Epithelial cell of esophagus (primary cell): ENCODE results near the gene CAV1.

Source experiments
- DNase-seq: peaks from one replicate; pipeline ENCODE4 v3.0.0; 2010; ENCODE audit warnings: low read depth
- H3K4me3 ChIP-seq: 2 replicates; pipeline ENCODE4 v1.5.1; 2011; ENCODE audit warnings: mild to moderate bottlenecking, low read length, control low read depth
- TF ChIP-seq, protein P1 (sequence below): IDR thresholded peaks from 2 replicates; pipeline ENCODE4 v1.5.1; 2011; ENCODE audit warnings: low read depth, mild to moderate bottlenecking, low read length, control low read depth, inconsistent platforms; ENCODE audit not compliant: insufficient read depth; ENCODE audit errors: missing control alignments

CAV1 gene

DNA sequence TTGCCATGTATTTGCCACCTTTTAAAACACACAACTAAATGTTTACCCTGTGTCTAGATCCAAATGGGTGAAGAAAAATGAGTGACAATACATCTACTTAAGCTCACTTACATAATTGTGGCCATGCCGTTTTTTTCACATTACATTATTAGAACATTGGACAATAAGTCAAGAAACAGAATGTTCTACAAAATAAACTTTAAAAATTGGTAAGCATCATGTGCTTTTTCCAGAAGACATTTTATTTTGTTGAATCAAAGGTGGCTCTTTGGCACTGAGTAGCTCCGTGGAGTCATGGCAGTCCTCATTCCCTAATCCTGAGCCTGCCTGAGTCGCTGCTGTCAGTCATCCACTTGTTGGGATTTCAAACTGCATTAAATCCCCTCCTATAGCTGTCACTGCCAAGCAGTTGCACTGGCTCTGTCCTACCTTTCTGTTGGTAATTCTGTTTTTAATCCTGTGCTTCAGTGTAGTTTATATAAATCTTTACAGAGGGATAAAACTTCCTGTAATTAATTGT lies 32.3 kb downstream of the CAV1 start:
- TF ChIP-seq, protein P1, sequence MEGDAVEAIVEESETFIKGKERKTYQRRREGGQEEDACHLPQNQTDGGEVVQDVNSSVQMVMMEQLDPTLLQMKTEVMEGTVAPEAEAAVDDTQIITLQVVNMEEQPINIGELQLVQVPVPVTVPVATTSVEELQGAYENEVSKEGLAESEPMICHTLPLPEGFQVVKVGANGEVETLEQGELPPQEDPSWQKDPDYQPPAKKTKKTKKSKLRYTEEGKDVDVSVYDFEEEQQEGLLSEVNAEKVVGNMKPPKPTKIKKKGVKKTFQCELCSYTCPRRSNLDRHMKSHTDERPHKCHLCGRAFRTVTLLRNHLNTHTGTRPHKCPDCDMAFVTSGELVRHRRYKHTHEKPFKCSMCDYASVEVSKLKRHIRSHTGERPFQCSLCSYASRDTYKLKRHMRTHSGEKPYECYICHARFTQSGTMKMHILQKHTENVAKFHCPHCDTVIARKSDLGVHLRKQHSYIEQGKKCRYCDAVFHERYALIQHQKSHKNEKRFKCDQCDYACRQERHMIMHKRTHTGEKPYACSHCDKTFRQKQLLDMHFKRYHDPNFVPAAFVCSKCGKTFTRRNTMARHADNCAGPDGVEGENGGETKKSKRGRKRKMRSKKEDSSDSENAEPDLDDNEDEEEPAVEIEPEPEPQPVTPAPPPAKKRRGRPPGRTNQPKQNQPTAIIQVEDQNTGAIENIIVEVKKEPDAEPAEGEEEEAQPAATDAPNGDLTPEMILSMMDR = no peak
- DNase-seq = no peak
- no peak overlapping the region for H3K4me3 ChIP-seq

DNA sequence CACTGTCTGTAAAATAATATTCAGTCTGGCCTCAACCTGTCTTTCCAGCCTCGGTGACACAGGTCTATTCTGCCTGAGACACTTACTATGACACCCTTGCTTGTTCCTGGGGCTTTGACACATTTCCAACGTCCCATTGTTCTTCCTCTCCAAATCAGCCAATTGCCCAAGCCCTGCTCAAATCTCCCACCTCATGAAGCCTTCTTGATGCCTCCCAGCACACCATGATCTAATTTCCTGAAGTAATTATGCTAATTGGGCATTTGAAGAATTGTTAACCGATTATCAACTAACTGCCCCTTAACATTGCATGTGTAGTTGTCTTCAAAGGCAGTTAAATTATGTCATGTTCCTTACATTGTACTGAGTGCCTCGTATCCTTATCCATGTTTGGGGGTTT lies 33.1 kb downstream of the CAV1 start:
- no peak for DNase-seq
- TF ChIP-seq, protein P1 = no peak
- no peak overlapping the region for H3K4me3 ChIP-seq

DNA sequence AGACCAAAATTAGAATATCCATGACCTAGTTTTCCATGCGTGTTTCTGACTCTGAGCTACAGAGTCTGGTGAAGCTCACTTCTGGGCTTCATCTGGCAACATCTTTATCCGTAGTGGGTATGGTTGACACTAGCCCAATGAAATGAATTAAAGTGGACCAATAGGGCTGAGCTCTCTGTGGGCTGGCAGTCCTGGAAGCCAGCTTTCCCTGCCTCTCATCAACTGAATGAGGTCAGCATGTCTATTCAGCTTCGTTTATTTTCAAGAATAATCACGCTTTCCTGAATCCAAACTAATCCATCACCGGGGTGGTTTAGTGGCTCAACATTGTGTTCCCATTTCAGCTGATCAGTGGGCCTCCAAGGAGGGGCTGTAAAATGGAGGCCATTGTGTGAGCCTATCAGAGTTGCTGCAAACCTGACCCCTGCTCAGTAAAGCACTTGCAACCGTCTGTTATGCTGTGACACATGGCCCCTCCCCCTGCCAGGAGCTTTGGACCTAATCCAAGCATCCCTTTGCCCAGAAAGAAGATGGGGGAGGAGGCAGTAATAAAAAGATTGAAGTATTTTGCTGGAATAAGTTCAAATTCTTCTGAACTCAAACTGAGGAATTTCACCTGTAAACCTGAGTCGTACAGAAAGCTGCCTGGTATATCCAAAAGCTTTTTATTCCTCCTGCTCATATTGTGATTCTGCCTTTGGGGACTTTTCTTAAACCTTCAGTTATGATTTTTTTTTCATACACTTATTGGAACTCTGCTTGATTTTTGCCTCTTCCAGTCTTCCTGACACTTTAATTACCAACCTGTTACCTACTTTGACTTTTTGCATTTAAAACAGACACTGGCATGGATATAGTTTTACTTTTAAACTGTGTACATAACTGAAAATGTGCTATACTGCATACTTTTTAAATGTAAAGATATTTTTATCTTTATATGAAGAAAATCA lies 35.5 kb downstream of the CAV1 start:
- DNase-seq = no peak
- TF ChIP-seq, protein P1 = no peak
- H3K4me3 ChIP-seq = no peak overlapping the region

DNA sequence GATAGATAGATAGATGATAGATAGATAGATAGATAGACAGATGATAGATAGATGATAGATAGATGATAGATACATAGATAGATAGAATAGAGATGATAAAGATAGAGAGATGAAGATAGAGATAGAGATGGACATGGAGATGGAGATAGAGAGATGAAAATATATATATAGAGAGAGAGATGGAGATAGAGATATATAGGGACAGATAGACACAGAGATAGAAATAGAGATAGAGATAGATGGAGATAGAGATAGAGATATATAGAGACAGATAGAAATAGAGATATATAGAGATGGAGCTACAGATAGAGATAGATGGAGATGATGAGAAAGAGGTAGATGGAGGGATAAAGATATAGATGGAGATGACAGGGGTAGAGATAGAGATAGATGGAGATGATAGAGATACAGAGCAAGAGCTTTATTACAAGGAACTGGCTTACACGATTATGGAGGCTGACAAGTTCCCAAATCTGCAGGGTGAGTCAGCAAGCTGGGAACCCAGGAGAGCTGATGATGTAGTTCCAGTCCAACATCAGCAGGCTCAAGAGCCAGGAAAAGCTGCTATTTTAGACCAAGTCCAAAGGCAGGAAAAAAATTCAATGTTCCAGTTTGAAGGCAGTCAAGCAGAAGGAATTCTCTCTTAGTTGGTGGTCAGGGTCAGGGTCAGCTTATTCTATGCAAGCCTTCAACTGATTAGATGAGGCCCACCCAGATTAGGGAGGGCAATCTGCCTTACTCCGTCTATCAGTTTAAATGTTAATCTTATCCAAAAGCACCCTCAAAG lies 37.1 kb downstream of the CAV1 start:
- no peak overlapping the region for H3K4me3 ChIP-seq
- peak; percentile 46 for DNase-seq
- TF ChIP-seq, protein P1 = no peak

DNA sequence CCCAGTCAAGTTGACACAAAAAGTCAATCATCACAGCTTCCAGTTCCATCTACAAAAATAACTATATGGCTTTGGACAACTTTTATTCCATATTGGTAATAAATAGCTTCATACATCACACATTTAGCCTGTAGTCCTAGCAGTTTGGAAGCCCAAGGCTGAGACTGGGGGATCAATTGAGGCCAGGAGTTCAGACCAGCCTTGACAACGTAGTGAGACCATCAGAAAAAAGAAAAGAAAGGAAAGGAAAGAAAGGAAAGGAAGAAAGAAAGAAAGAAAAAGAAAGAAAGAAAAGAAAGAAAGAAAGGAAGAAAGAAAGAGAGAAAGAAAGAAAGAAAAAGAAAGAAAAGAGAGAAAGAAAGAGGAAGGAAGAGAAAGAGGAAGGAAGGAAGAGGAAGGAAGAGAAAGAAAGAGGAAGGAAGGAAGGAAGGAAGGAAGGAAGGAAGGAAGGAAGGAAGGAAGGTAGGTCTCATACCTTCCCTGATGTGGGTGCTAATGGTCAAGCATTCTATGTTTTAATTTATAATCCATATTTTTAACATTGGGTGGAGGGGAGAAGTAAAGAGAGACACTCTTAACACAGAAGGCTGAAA lies 37.8 kb downstream of the CAV1 start:
- no peak for DNase-seq
- TF ChIP-seq, protein P1 = no peak
- no peak overlapping the region for H3K4me3 ChIP-seq

DNA sequence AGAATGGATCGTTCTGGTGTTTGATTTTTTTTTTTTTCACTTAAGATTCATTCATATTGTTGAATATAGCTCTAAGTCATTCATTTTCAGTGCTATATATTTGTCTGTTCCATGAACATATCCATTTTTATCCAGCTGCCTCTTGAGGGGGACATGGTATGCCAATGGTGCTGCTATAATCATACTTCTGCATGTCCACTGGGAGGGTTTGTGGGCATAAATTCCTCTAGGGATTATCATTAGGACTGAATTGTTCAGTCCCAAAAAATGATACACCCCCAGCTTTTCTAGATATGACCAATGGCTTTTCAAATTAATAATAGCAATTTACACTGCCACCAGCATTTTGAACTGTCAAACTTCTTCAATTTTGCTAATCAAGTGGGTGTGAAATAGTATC lies 41.1 kb downstream of the CAV1 start:
- no peak for DNase-seq
- TF ChIP-seq, protein P1 = no peak
- H3K4me3 ChIP-seq = no peak overlapping the region
